Astrocyte of the cerebellum (primary cell): ENCODE data around the gene DNAJC2.

Source experiments
- DNase-seq: peaks from one replicate; pipeline ENCODE4 v3.0.0-alpha.2; 2011; ENCODE audit warnings: low read depth
- H3K4me3 ChIP-seq: 2 replicates; pipeline ENCODE4 v1.5.1; 2011; ENCODE audit warnings: mild to moderate bottlenecking, low read depth, low read length, moderate library complexity
- in situ Hi-C: cut with HindIII; loops from 2 replicates; pipeline ENCODE4 v1.10.0; 2017; ENCODE audit warnings: low sequenced_read_pairs
- TF ChIP-seq, protein P1 (sequence below): IDR thresholded peaks from 2 replicates; pipeline ENCODE4 v1.5.1; 2012; ENCODE audit warnings: low read length, low read depth, moderate library complexity, mild to moderate bottlenecking; ENCODE audit errors: missing control alignments

The DNAJC2 gene

DNA sequence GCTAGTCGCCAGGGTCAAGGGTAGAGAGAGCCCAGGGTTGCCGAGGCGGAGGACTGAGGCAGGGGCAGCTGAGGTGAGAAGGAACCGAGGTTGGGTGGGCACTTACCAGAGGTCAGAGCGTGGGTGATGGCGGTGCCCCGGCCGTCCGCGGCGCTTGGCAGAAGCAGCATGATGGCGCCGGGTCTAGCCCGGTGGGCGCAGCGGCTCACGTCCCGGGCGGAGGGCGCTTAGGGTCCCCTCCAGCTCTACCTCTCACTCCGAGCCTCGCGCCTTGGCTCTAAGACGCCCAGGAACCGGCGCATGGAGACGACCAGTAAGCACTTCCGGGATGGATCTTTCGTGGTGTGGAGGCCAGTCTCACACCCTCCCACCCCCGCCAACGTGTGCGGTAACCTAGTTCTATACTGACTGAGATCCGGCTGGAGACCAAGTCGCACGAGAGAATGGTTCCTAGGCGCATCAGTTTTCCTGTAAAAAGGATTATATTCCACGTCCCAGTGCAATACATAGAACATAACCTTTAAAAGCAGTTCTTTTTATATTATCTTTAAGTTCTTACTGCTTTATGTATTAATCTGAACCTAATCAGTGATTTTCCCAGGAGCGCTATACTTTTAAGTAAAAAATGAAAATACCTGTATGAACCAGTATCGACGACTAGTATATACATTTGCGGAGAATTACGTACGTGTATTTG lies at the start of gene DNAJC2:
DNAJC2 (minus strand) TSS at position 315 of the 697 bp plus-strand sequence; CDS start at position 170, 145 bp downstream.
- in situ Hi-C loops: loop anchor here (5.0 kb wide), 1 partner anchor 37 kb away; no protein-coding TSS in a partner anchor
- TF ChIP-seq, protein P1, sequence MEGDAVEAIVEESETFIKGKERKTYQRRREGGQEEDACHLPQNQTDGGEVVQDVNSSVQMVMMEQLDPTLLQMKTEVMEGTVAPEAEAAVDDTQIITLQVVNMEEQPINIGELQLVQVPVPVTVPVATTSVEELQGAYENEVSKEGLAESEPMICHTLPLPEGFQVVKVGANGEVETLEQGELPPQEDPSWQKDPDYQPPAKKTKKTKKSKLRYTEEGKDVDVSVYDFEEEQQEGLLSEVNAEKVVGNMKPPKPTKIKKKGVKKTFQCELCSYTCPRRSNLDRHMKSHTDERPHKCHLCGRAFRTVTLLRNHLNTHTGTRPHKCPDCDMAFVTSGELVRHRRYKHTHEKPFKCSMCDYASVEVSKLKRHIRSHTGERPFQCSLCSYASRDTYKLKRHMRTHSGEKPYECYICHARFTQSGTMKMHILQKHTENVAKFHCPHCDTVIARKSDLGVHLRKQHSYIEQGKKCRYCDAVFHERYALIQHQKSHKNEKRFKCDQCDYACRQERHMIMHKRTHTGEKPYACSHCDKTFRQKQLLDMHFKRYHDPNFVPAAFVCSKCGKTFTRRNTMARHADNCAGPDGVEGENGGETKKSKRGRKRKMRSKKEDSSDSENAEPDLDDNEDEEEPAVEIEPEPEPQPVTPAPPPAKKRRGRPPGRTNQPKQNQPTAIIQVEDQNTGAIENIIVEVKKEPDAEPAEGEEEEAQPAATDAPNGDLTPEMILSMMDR: no peak
- peak; percentile 86 for DNase-seq
- H3K4me3 ChIP-seq: peak within 1 kb of the TSS; percentile 81

DNA sequence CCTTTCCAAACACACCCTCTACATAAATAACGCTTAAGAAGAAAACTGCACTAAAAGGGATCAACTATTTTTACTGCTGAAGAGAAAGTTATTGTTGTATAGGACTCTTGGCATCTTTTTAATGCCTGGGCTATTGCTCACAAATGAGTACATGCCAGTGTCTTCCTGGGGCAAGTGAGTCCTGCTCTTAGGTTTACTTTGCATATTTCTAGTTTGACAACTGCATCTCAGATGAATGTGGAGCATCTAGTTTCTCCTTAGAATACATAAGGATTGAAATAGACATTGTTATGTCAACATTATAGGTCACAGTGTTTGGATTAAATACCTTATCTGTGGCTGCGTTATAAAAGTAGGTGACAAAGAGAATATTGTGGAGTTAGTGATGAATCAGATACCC lies 47.4 kb upstream of the DNAJC2 start:
- DNase-seq: no peak
- no peak overlapping the region for H3K4me3 ChIP-seq
- TF ChIP-seq, protein P1: no peak
- in situ Hi-C loops: no loop called here

GRCh38 chr7:103391150-103391549 lies 46.6 kb upstream of the DNAJC2 start:
- H3K4me3 ChIP-seq: no peak overlapping the region
- TF ChIP-seq, protein P1: no peak
- DNase-seq: no peak
- in situ Hi-C loops: no loop called here

GRCh38 chr7:103389263-103389662 lies 44.7 kb upstream of the DNAJC2 start:
- in situ Hi-C loops: no loop called here
- TF ChIP-seq, protein P1: no peak
- H3K4me3 ChIP-seq: no peak overlapping the region
- no peak for DNase-seq

DNA sequence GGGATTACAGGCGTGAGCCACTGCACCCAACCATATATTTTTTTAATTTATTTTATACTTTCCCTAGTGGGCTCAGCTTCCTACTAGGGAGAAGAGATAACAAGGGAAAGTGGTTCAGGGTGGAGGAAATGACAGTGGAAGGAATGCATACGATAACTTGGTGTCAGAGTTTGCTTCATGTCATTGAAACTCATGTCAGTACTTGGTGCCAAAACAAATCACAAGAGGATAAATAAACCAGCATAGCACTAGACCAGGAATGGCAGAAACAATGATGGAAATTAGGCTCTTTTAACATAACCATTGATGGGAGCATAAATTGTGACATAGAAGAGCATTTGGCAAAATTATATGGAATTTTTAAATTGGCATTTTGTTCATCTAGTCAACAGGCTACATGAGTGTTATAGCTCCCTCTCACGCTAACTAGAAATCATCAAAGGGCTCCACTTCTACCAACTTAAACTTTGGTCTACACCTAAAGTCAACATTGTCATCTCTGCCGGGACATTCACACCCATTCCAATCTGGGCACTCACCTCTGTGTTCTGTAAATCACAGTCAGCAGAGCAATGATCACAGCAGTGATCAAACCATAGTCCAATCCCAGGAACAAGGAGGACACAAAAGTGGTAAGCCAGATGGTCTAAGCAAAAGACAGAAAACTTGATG lies 44.0 kb upstream of the DNAJC2 start:
- in situ Hi-C loops: no loop called here
- H3K4me3 ChIP-seq: no peak overlapping the region
- TF ChIP-seq, protein P1: no peak
- no peak for DNase-seq

GRCh38 chr7:103387242-103387641 lies 42.7 kb upstream of the DNAJC2 start:
- DNase-seq: no peak
- in situ Hi-C loops: no loop called here
- TF ChIP-seq, protein P1: no peak
- H3K4me3 ChIP-seq: no peak overlapping the region
